Activated T-cell treated with anti-CD3 and anti-CD28 coated beads, Interleukin-2, amount 50 U/mL, for 1 hour (primary cell): ENCODE results near the gene GALNT14.

Experiments
- DNase-seq: peaks from one replicate; pipeline ENCODE4 v3.0.0-alpha.2; 2020

GALNT14 gene

DNA sequence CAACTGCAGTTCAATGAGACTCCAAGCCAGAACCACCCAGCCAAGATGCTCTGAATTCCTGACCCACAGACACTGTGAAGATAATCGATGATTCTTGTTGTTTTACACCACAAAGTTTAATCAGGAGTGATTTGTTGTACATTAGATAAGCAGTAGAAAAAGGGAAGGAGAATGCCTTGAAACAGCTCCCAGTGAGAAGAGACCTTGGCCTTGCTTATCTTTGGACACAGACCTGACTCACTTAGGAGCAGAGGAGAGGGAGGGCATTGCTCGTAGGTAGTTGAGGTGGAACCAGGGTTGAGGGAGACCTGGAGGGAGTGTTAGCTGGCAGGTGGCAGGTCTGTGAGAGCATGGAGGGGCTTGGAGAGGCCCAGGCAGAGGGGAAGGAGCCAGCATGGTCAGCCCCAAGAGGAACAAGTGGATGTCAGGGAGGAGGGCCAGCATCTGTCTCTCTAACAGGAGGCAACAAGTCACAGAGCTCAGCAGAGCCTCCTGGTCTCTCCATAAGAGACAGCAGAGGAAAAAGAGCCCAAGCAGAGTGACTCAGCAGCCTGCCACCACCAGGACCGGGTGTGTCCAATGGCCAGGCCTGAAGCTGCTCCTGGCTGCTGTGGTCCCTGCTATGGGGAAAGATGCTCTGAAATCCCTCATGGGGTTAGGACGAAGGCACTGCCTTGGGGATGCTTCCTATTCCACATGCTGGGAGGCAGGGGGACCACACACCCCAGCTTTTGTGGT, 169.4 kb downstream of the GALNT14 start:
- no peak for DNase-seq

- DNase-seq, result no peak
These were observed 171.5 kb downstream of the GALNT14 start for GRCh38 chr2:30966786-30967185.

- no peak for DNase-seq
These were observed 173.2 kb downstream of the GALNT14 start for GRCh38 chr2:30965022-30965531.

DNA sequence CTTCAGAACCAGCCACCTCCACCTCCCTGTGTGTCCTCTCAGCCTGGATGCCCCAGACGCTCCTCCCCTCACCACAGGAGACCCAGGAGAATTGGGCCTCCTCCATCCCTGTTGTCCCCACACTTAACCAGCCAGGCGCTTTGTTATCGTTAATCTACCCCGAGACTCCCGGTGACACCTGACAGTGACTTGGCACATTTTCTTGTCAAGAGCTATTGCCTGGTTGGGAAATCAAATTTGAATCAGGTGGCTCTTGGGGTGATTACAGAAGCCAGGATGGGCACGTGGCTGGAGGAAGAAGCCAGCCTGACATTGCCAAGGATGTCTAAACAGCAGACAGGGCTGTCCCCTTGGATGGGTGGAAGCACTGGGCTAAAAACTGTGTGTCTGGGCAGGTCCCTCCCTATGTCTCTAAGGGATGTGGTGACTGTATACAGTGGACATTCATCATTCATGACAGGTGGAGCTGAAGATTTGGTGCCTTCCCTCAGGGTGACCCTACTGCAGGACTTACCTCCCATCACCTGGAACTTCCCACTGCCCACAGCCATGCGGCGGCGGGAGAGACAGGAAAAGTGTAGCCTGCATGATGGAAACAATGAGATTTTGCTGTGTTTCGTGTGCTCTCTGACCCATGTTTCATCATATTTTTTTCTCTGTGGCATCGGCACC, 173.8 kb downstream of the GALNT14 start:
- no peak for DNase-seq

DNA sequence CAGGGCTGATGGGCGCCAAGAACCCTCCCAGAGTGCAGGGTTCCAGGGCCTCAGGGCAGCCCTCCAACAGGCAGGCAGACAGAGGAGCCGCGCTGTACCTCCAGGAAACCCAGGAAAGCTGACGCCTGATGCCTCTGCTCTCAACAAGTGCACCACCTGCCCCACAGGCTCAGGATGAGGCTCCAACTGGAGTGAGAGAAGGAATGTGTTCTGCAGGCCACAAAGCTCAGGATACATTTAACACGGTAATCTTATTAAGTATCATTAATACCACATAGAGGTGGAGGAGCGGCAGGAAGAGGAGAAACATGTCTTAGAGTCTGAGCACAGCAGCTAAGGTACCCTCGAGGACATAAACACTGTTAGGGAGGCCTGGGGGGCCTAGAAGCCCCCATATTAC, 175.1 kb downstream of the GALNT14 start:
- no peak for DNase-seq

DNA sequence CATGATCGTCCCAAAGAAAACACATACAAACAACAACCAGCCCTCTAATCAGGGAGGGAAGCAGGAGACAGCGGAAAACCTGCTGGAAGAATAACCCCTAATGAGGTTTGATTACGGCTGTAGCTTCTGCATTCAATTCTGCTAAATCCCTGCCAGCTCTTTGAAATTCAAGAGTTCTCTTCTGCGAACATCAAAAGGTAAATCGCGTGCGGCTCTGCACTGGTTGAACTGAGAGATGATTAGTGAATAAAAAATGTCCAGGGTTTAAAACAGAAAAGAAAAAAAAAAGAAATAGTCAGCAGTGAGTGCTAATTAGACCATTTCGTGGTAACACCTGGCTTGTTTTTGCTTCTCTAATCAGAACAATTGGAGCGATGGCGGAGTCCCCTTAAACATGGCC, 178.0 kb downstream of the GALNT14 start:
- DNase-seq, result no peak

DNA sequence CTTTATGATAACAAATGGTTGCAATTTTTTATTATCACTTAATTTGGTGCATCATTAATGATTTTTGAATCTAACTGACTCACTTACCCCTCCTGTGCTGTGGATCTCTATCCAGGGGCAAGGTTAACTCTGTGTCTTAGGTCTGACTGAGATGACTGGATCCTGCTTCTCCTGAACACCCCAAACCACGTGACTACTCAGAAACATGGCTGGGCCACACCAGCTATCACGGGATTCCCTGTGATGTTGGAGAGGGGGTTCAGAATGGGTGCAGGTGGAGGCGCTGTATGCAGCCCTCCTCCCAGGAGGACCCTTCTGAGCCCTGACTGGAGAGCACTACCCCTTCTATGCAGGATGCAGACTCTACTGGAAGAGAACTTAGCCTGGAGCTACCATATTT, 178.6 kb downstream of the GALNT14 start:
- DNase-seq, result no peak

- DNase-seq, result no peak
These were observed 179.3 kb downstream of the GALNT14 start for GRCh38 chr2:30958918-30959265.

- DNase-seq, result no peak
These were observed 179.9 kb downstream of the GALNT14 start for GRCh38 chr2:30958193-30958917.

- DNase-seq, result no peak
These were observed 180.6 kb downstream of the GALNT14 start for GRCh38 chr2:30957591-30957990.

DNA sequence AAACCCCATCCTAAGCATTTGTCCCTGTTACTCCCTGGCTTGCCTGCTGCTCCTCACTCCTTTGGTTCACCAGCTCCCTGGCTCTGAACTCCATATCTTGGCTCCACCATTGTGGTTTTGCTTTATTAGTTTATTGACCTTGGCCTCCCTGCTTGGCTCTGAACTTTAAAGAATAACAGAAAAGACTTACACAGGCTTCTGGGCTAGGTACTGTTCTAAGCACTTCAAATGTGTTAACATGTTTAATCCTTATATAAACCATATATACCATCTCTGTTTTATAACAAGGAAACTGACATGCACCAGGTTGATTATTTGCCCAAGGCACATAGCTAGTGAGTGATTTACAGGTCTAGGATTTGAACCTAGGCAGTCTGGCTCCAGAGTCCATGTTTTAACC, 181.2 kb downstream of the GALNT14 start:
- DNase-seq, result no peak

- no peak for DNase-seq
These were observed 182.6 kb downstream of the GALNT14 start for GRCh38 chr2:30955516-30956132.

- no peak for DNase-seq
These were observed 187.9 kb downstream of the GALNT14 start for GRCh38 chr2:30950339-30950738.

GRCh38 chr2:30949435-30949834, 188.8 kb downstream of the GALNT14 start:
- DNase-seq, result no peak

- DNase-seq, result no peak
These were observed 189.4 kb downstream of the GALNT14 start for GRCh38 chr2:30948857-30949256.

- no peak for DNase-seq
These were observed 190.1 kb downstream of the GALNT14 start for GRCh38 chr2:30948130-30948529.

DNA sequence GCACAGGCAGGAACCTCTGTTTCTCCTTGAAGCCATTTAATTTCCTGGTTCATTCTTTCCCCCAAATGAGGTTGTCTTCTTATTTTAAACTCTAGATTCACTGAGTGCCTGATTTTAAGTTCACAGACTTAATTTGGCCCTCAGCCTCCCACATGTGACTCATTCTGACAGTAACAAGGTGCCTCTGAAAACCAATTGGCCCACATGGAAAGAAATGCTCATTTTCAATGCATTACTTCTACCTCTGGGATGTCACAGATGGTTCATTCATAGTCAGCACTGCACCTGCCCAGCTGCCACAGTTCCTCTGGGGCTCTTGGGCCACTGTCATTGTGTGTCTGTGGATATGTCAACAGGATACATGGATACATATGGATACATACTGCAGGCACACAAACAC, 190.6 kb downstream of the GALNT14 start:
- no peak for DNase-seq

GRCh38 chr2:30942419-30942818, 195.8 kb downstream of the GALNT14 start:
- DNase-seq, result no peak

GRCh38 chr2:30940839-30941238, 197.4 kb downstream of the GALNT14 start:
- no peak for DNase-seq

DNA sequence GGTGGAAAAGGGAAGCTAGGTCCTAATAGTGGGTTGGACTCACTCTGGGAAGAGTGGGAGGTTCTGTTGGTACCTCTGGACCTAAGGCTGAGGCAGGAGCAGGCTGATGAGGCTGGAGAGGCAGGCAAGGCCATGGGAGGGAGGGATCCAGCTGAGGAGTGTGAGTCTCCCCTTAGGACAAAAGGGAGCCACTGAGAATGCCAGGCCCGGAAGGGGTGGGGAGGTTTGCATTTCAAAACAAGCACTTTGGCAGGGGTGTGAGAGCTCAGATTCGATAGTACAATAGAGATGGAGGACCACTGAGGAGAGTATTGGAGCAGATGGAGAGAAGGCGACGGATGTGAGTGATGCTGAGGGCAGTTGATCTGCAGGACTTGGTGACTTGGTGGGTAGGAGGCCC, 198.9 kb downstream of the GALNT14 start:
- no peak for DNase-seq

- DNase-seq, result no peak
These were observed 200.0 kb downstream of the GALNT14 start for GRCh38 chr2:30938196-30938595.

DNA sequence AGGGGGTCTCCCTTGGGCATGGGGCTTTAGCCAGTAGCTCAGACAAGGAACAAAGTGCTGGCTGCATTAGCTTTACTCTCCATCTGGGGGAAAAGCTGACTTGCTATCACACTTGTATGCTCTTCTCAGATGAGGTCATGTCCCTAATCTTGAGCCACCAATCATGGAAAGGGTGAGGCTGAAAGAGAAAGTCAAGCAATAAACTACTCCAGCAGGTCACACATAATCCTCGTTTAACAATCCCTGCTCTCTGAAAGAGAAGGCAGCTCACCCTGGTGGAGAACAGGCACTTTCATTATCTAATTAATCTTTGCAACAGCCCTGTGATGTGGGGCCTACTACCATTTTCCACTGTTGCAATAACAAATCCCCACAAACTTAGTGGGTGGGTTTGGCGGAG, 201.3 kb downstream of the GALNT14 start:
- DNase-seq, result no peak

- DNase-seq, result no peak
These were observed 202.4 kb downstream of the GALNT14 start for GRCh38 chr2:30935795-30936194.

DNA sequence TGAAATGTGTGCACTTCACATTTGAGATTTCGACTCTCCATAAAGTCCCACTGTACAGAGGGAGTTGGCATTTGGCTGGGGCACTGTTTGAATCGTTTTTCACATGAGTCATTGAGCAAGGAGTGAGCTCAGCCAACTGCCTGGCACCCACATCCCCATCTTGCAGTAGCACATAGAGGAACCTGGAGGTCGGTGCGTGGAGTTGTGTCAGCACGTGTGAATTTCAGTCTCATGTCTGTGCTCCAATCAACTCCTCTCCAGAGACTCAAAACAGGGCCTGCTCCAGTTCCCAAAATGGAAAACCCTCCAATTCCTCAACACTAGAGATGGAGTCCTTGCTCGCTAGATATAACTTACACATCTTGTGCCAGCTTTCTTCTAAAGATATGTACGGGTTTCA, 204.2 kb downstream of the GALNT14 start:
- DNase-seq, result no peak
